ENCODE data around the gene MSANTD4. TPM values are rescaled to one million over a fixed set of nuclear protein-coding genes. Genes with fewer than 3 reads are reported as not detected.

The MSANTD4 gene
- total RNA-seq, 4 donors from 2014 or later: 17.3 to 28.0 (median 22.1) TPM

DNA sequence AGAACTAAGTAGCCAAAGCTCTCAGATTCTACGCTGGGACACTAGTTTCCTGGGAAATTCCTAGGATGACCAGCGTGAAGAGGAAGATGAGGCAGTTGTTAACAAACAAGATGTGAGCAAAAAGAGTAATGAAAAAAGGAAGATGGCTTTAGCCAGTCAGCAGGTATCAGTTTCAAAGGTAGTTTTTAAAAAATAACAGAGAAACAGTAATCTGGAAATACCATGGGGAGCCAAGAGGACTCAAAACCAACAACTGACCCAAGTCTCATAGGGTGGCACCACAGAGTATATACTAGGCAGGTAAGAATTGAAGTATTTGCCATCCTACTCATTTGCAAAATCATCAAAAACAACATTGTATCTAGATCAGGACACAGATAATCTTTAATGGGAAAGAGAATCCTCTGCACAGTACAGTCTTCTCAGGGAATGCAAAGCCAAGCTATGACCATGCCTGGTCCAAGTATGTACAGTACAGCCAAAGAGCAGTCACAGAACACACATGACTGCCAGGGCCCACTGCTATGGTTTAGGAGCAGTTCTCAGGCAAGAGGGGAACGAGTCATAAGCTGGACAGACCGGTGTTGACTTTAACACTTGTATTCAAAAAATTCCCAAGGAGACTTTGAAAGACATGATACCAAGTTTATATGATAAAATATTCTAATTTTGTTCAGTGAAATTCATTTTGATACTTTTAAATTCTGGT is 20.6 kb downstream of the MSANTD4 start:
- H3K4me3 ChIP-seq: no peak overlapping the region
- no peaks in the 10 kb centered on the region for H3K4me1 ChIP-seq
- WGBS, 2 donors: 93 to 97% methylated on average over 4 of the region's 4 CpGs
- H3K36me3 ChIP-seq: peaks cover 0 to 76% (median 6%) of the 10 kb centered on the region in 3 donors
- H3K27me3 ChIP-seq: no peaks in the 10 kb centered on the region
- no peak for DNase-seq (ENCODE audit: low spot score in 2 of 2)
- TF ChIP-seq EP300 (IDR thresholded peaks at IDR 0.05) (no peak), POLR2A (IDR thresholded peaks at IDR 0.05) (no peak), CTCF (IDR thresholded peaks at IDR 0.05) (no peak)
- peaks cover 0 to 15% (median 0%) of the 10 kb centered on the region in 4 donors for H3K9me3 ChIP-seq
- no peak overlapping the region for H3K27ac ChIP-seq

- 97% methylated on average over 4 of the region's 4 CpGs for WGBS, 2 donors
These were observed 30.2 kb downstream of the MSANTD4 start for GRCh38 chr11:105991888-105992287.

GRCh38 chr11:105989124-105989523 is 32.9 kb downstream of the MSANTD4 start:
- 93% methylated on average over 2 of the region's 2 CpGs for WGBS, 2 donors
- Histone ChIP-seq H3K36me3 (peaks cover 0 to 15% (median 0%) of the 10 kb centered on the region in 3 donors), H3K9me3 (peaks cover 0 to 6% (median 1%) of the 10 kb centered on the region in 4 donors), H3K27me3 (no peaks in the 10 kb centered on the region), H3K4me3 (no peak overlapping the region), H3K27ac (no peak overlapping the region), H3K4me1 (no peaks in the 10 kb centered on the region)
- no peak for DNase-seq (ENCODE audit: low spot score in 2 of 2)
- TF ChIP-seq EP300 (IDR thresholded peaks at IDR 0.05) (no peak), POLR2A (IDR thresholded peaks at IDR 0.05) (no peak), CTCF (IDR thresholded peaks at IDR 0.05) (no peak)

More at GRCh38 chr11:105991888-105992287, 30.2 kb downstream of the MSANTD4 start:
- no peak for DNase-seq (ENCODE audit: low spot score in 2 of 2)
- H3K9me3 ChIP-seq: peaks cover 0 to 16% (median 1%) of the 10 kb centered on the region in 4 donors
- peaks cover 0 to 42% (median 4%) of the 10 kb centered on the region in 3 donors for H3K36me3 ChIP-seq
- H3K27ac ChIP-seq: no peak overlapping the region
- H3K4me1 ChIP-seq: no peaks in the 10 kb centered on the region
- no peak overlapping the region for H3K4me3 ChIP-seq
- no peaks in the 10 kb centered on the region for H3K27me3 ChIP-seq
- TF ChIP-seq EP300 (IDR thresholded peaks at IDR 0.05): no peak

DNA sequence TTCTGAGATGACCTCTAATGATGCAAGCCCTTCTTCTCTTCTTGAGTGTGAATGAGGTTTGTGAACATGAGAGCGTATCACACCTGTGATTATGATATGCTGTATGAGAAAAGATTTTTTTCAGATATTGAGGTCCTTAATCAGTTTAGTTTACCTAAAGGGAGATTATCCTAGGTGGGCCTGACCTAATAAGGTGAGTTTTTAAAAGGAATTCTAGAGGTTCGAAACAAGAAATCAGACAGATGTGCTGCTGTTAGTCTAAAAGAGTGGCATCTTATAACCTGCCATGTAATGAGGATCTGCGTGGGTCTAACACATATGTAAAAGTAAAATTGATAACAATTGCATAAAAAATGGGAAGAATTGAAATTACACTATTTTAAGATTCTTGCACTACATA is 33.8 kb downstream of the MSANTD4 start:
- Histone ChIP-seq H3K9me3 (no peaks in the 10 kb centered on the region), H3K36me3 (peaks cover 0 to 5% (median 0%) of the 10 kb centered on the region in 3 donors), H3K4me1 (no peaks in the 10 kb centered on the region), H3K27ac (no peak overlapping the region), H3K4me3 (no peak overlapping the region), H3K27me3 (no peaks in the 10 kb centered on the region)
- DNase-seq (ENCODE audit: low spot score in 2 of 2): no peak
- WGBS, 2 donors: 93 to 94% methylated on average over 3 of the region's 3 CpGs
- TF ChIP-seq POLR2A (IDR thresholded peaks at IDR 0.05): no peak
- TF ChIP-seq EP300 (IDR thresholded peaks at IDR 0.05): no peak
- TF ChIP-seq CTCF (IDR thresholded peaks at IDR 0.05): no peak

DNA sequence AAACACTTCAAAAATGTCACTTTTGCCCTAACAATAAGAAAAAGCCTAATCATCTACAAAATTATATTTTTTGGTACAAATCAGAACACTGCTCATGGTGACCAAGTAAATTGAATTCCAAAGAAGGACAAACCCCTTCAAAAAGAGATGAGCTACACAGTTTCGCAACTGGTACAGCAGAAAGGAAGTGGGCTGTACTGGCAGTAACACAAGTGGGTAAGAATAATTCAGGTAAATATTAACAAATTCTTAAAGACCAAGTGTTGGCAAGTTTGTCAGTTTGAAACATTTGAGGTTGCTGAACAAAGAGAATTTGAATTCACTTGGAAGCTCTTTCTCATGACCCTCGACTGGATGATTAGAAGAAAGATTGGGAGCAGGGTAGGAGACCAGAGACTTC is 35.5 kb downstream of the MSANTD4 start:
- H3K4me3 ChIP-seq: no peak overlapping the region
- no peaks in the 10 kb centered on the region for H3K9me3 ChIP-seq
- 85 to 89% methylated on average over 2 of the region's 2 CpGs for WGBS, 2 donors
- no peaks in the 10 kb centered on the region for H3K27me3 ChIP-seq
- no peaks in the 10 kb centered on the region for H3K36me3 ChIP-seq
- H3K4me1 ChIP-seq: no peaks in the 10 kb centered on the region
- DNase-seq (ENCODE audit: low spot score in 2 of 2): no peak
- TF ChIP-seq POLR2A (IDR thresholded peaks at IDR 0.05): no peak
- TF ChIP-seq CTCF (IDR thresholded peaks at IDR 0.05): no peak
- no peak for TF ChIP-seq EP300 (IDR thresholded peaks at IDR 0.05)
- no peak overlapping the region for H3K27ac ChIP-seq
